Prostate gland (tissue), 2 donors: ENCODE measurements around the gene FTCD.

Experiments used
- CTCF ChIP-seq, 4 experiments: fragments of 200-600 bp in 2 of 4; fragments of 450-650 bp in 2 of 4; sonication (generic) in 2 of 4; IDR thresholded peaks; 1 replicate in 3 of 4; 2 replicates in 1 of 4; pipeline ENCODE4 v1.5.1; 2016 to 2019; ENCODE audit warnings: antibody characterized with exemption in 4 of 4, mild to moderate bottlenecking in 2 of 4, moderate library complexity in 2 of 4
- POLR2A ChIP-seq: fragments of 450-650 bp; IDR thresholded peaks from one replicate; pipeline ENCODE4 v1.6.1; 2016; ENCODE audit warnings: antibody characterized with exemption, mild to moderate bottlenecking

DNA sequence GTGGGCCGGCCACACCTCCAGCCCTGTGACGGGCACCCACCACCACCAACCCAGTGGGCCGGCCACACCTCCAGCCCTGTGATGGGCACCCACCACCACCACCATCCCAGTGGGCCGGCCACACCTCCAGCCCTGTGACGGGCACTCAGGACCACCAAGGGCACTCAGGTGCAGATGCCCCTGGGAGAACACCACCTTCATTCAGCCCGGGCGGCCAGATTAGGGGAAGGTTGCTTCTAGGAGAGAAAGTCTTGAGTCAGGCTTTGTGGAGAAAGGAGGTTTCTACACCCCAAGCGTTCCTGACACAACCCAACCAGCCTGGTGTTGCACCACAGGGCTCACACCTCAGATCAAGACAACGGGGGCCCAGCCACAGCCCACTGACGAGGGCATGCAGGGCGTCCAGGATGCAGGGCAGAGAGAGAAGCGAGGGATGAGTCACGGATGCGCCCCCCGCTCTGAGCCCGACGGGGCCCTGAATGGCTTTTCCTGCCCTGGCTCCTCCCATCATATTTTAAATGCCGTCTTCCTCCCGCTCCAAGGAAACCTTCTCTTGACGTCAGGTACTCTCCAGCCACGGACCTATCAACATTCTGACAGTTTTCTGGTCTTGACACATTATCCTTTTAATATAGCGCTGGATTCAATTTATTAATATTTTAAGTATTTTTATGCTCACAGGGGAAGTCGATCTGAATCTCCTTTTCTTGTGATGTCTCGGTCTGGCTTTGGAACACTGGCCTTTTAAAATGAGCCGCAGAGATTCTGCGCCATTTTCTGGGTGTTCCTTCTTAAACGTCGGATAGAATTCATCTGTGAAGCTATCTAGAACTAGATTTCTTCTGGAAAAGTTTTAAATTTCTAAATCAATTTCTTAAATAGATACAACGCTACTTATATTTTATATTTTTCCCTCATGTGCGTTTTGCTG is 29.5 kb upstream of the FTCD start:
- TF ChIP-seq POLR2A (no peak), CTCF (IDR thresholded peaks at IDR 0.05) (peak in 1 of 4 experiments; percentile 1)
